HepG2 (cell line): ENCODE data around the gene PA2G4. TPM values are rescaled to one million over a fixed set of nuclear protein-coding genes. Genes with fewer than 3 reads are reported as not detected.

Experiments
- GATA4 ChIP-seq: sonication (generic); IDR thresholded peaks from 2 replicates; pipeline ENCODE4 v1.6.1; 2016; ENCODE audit warnings: antibody characterized with exemption, low read depth, borderline replicate concordance
- HMG20B ChIP-seq: conservative IDR thresholded peaks from 2 replicates; pipeline ENCODE4 v1.6.1; 2016; ENCODE audit warnings: missing genetic modification reagents, missing compliant biosample characterization
- MED8 ChIP-seq: sonication (generic); formaldehyde crosslinking; IDR thresholded peaks from 2 replicates; pipeline ENCODE4 v1.8.1; 2023; ENCODE audit warnings: mild to moderate bottlenecking, missing genetic modification reagents; ENCODE audit not compliant: insufficient replicate concordance
- RFX3 ChIP-seq: IDR thresholded peaks from 2 replicates; pipeline ENCODE4 v1.6.1; 2016; ENCODE audit warnings: missing biosample characterization, missing genetic modification reagents
- TRAFD1 ChIP-seq: sonication (generic); formaldehyde crosslinking; IDR thresholded peaks from 2 replicates; pipeline ENCODE4 v1.5.1; 2020; ENCODE audit warnings: missing genetic modification reagents, mild to moderate bottlenecking, borderline replicate concordance
- XRCC5 ChIP-seq: fragments of 200-400 bp; formaldehyde crosslinking; optimal IDR thresholded peaks from 2 replicates; pipeline ENCODE3; 2017; ENCODE audit warnings: mild to moderate bottlenecking, low read length
- ZC3H4 ChIP-seq: sonication (generic); formaldehyde crosslinking; IDR thresholded peaks from 2 replicates; pipeline ENCODE4 v1.4.0; 2020; ENCODE audit warnings: missing genetic modification reagents, borderline replicate concordance
- ZFP1 ChIP-seq: IDR thresholded peaks from 2 replicates; pipeline ENCODE4 v1.6.1; 2016
- ZFP36 ChIP-seq: fragments of 150-350 bp; IDR thresholded peaks from 2 replicates; pipeline ENCODE4 v1.6.1; 2018; ENCODE audit warnings: borderline replicate concordance, low read length, low read depth; ENCODE audit not compliant: partially characterized antibody
- ZMYM4 ChIP-seq: sonication (generic); formaldehyde crosslinking; IDR thresholded peaks from 2 replicates; pipeline ENCODE4 v1.8.1; 2023; ENCODE audit warnings: mild to moderate bottlenecking, missing genetic modification reagents
- ZNF687 ChIP-seq: sonication (generic); formaldehyde crosslinking; IDR thresholded peaks from 2 replicates; pipeline ENCODE4 v1.5.1; 2020; ENCODE audit warnings: mild to moderate bottlenecking, missing genetic modification reagents, moderate library complexity
- ZNF782 ChIP-seq: sonication (generic); formaldehyde crosslinking; IDR thresholded peaks from 2 replicates; pipeline ENCODE4 v1.4.0; 2020; ENCODE audit warnings: missing genetic modification reagents, mild to moderate bottlenecking, borderline replicate concordance
- polyA plus RNA-seq, 8 experiments: library from polyadenylated mRNA; depleted of rRNA in 3 of 8; stranded (reverse) in 7 of 8; unstranded in 1 of 8; fragments of >200 nt; fragmentation: Illumina TruSeq in 4 of 8; extraction: Trizol in 4 of 8; gene quantifications; 2 replicates each; pipeline versions ENCODE4 v1.2.1 to v1.2.3, GENCODE V29; 2011 to 2016; ENCODE audit warnings: low read depth in 4 of 8, missing spikeins in 1 of 8, mixed read lengths in 1 of 8; ENCODE audit not compliant: insufficient read depth in 1 of 8
- total RNA-seq, 5 experiments: library from RNA; depleted of rRNA; stranded (reverse); fragments of >200 nt; fragmentation: Illumina TruSeq; extraction: Trizol; gene quantifications; 2 replicates each; pipeline ENCODE4 v1.2.3, GENCODE V29; 2016; ENCODE audit warnings: low read depth in 1 of 5
- TF ChIP-seq, protein P1 (sequence below): sonication (generic); formaldehyde crosslinking; IDR thresholded peaks from 2 replicates; pipeline ENCODE4 v1.5.0; 2020; ENCODE audit warnings: mild to moderate bottlenecking, missing genetic modification reagents, moderate library complexity
- TF ChIP-seq, protein P2 (sequence below): sonication (generic); formaldehyde crosslinking; IDR thresholded peaks from 2 replicates; pipeline ENCODE4 v1.4.0; 2020; ENCODE audit warnings: missing genetic modification reagents, mild to moderate bottlenecking, borderline replicate concordance
- TF ChIP-seq, protein P3 (sequence below): sonication (generic); formaldehyde crosslinking; IDR thresholded peaks from 2 replicates; pipeline ENCODE4 v1.4.0; 2020; ENCODE audit warnings: low read depth, mild to moderate bottlenecking, missing genetic modification reagents
- TF ChIP-seq, protein P4 (sequence below): sonication (generic); formaldehyde crosslinking; IDR thresholded peaks from 2 replicates; pipeline ENCODE4 v1.5.1; 2020; ENCODE audit warnings: missing genetic modification reagents, mild to moderate bottlenecking, borderline replicate concordance

PA2G4 gene
- total and polyA plus RNA-seq, 2 of the 13 experiments (the other 11 are each of a cell fraction or from before 2014, with no cell fraction given), result 147 to 240 TPM

- TF ChIP-seq ZNF687 (CRISPR knock-in tag) (peak; percentile 55), HMG20B (CRISPR knock-in tag) (0 out of 2 replicates have a peak, but pooled peaks have one; percentile 7), TRAFD1 (CRISPR knock-in tag) (0 out of 2 replicates have a peak, but pooled peaks have one; percentile 48), MED8 (CRISPR knock-in tag) (no peak), RFX3 (CRISPR knock-in tag) (no peak), ZMYM4 (CRISPR knock-in tag) (peak; percentile 48), ZC3H4 (CRISPR knock-in tag) (peak; percentile 81), ZFP36 (no peak), ZFP1 (CRISPR knock-in tag) (no peak), XRCC5 (peak; percentile 88), GATA4 (no peak), ZNF782 (no peak)
- TF ChIP-seq, protein P1, sequence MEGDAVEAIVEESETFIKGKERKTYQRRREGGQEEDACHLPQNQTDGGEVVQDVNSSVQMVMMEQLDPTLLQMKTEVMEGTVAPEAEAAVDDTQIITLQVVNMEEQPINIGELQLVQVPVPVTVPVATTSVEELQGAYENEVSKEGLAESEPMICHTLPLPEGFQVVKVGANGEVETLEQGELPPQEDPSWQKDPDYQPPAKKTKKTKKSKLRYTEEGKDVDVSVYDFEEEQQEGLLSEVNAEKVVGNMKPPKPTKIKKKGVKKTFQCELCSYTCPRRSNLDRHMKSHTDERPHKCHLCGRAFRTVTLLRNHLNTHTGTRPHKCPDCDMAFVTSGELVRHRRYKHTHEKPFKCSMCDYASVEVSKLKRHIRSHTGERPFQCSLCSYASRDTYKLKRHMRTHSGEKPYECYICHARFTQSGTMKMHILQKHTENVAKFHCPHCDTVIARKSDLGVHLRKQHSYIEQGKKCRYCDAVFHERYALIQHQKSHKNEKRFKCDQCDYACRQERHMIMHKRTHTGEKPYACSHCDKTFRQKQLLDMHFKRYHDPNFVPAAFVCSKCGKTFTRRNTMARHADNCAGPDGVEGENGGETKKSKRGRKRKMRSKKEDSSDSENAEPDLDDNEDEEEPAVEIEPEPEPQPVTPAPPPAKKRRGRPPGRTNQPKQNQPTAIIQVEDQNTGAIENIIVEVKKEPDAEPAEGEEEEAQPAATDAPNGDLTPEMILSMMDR (CRISPR knock-in tag), result peak; percentile 83
- TF ChIP-seq, protein P2, sequence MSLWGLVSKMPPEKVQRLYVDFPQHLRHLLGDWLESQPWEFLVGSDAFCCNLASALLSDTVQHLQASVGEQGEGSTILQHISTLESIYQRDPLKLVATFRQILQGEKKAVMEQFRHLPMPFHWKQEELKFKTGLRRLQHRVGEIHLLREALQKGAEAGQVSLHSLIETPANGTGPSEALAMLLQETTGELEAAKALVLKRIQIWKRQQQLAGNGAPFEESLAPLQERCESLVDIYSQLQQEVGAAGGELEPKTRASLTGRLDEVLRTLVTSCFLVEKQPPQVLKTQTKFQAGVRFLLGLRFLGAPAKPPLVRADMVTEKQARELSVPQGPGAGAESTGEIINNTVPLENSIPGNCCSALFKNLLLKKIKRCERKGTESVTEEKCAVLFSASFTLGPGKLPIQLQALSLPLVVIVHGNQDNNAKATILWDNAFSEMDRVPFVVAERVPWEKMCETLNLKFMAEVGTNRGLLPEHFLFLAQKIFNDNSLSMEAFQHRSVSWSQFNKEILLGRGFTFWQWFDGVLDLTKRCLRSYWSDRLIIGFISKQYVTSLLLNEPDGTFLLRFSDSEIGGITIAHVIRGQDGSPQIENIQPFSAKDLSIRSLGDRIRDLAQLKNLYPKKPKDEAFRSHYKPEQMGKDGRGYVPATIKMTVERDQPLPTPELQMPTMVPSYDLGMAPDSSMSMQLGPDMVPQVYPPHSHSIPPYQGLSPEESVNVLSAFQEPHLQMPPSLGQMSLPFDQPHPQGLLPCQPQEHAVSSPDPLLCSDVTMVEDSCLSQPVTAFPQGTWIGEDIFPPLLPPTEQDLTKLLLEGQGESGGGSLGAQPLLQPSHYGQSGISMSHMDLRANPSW, result no peak
- TF ChIP-seq, protein P3, sequence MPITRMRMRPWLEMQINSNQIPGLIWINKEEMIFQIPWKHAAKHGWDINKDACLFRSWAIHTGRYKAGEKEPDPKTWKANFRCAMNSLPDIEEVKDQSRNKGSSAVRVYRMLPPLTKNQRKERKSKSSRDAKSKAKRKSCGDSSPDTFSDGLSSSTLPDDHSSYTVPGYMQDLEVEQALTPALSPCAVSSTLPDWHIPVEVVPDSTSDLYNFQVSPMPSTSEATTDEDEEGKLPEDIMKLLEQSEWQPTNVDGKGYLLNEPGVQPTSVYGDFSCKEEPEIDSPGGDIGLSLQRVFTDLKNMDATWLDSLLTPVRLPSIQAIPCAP (CRISPR knock-in tag), result no peak
- TF ChIP-seq, protein P4, sequence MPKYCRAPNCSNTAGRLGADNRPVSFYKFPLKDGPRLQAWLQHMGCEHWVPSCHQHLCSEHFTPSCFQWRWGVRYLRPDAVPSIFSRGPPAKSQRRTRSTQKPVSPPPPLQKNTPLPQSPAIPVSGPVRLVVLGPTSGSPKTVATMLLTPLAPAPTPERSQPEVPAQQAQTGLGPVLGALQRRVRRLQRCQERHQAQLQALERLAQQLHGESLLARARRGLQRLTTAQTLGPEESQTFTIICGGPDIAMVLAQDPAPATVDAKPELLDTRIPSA (CRISPR knock-in tag), result no peak
Observed at GRCh38 chr12:56078931-56079722, 25.2 kb upstream of the PA2G4 start (continued).
